PFSK-1 (cell line): ENCODE results near the gene CAPZA2.

Experiments
- FOXP2 ChIP-seq: optimal IDR thresholded peaks from 2 replicates; pipeline ENCODE3; 2011; ENCODE audit warnings: borderline replicate concordance, control low read depth, inconsistent platforms; ENCODE audit not compliant: insufficient read depth; ENCODE audit errors: extremely low read length, extremely low read depth
- POLR2AphosphoS5 ChIP-seq: IDR thresholded peaks from 2 replicates; pipeline ENCODE4 v1.6.1; 2012; ENCODE audit warnings: low read depth, mild to moderate bottlenecking, control low read depth, low read length, moderate library complexity
- SIN3A ChIP-seq: IDR thresholded peaks from 2 replicates; pipeline ENCODE4 v1.6.1; 2012; ENCODE audit warnings: mild to moderate bottlenecking, low read length, moderate library complexity, borderline replicate concordance; ENCODE audit not compliant: insufficient read depth
- TAF1 ChIP-seq: IDR thresholded peaks from 2 replicates; pipeline ENCODE4 v1.6.1; 2012; ENCODE audit warnings: low read length, control low read depth, borderline replicate concordance; ENCODE audit not compliant: insufficient read depth
- TF ChIP-seq, protein P1 (sequence below), 2 experiments: IDR thresholded peaks; 2 replicates each; pipeline versions ENCODE4 v1.6.1 to v1.8.0; 2011 to 2012; ENCODE audit warnings: low read depth in 2 of 2, low read length in 2 of 2, control low read depth in 1 of 2, inconsistent platforms in 1 of 2, mild to moderate bottlenecking in 1 of 2, moderate library complexity in 1 of 2; ENCODE audit not compliant: insufficient read depth in 1 of 2

Gene CAPZA2

GRCh38 chr7:116843378-116843777 lies 19.0 kb upstream of the CAPZA2 start:
- TF ChIP-seq, protein P1, sequence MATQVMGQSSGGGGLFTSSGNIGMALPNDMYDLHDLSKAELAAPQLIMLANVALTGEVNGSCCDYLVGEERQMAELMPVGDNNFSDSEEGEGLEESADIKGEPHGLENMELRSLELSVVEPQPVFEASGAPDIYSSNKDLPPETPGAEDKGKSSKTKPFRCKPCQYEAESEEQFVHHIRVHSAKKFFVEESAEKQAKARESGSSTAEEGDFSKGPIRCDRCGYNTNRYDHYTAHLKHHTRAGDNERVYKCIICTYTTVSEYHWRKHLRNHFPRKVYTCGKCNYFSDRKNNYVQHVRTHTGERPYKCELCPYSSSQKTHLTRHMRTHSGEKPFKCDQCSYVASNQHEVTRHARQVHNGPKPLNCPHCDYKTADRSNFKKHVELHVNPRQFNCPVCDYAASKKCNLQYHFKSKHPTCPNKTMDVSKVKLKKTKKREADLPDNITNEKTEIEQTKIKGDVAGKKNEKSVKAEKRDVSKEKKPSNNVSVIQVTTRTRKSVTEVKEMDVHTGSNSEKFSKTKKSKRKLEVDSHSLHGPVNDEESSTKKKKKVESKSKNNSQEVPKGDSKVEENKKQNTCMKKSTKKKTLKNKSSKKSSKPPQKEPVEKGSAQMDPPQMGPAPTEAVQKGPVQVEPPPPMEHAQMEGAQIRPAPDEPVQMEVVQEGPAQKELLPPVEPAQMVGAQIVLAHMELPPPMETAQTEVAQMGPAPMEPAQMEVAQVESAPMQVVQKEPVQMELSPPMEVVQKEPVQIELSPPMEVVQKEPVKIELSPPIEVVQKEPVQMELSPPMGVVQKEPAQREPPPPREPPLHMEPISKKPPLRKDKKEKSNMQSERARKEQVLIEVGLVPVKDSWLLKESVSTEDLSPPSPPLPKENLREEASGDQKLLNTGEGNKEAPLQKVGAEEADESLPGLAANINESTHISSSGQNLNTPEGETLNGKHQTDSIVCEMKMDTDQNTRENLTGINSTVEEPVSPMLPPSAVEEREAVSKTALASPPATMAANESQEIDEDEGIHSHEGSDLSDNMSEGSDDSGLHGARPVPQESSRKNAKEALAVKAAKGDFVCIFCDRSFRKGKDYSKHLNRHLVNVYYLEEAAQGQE (IDR thresholded peaks at IDR 0.05; ENCODE audit: insufficient read depth in 1 of 2, low read depth in 2 of 2, low read length in 2 of 2) = no peak

- TF ChIP-seq POLR2AphosphoS5 (no peak), FOXP2 (no peak)
- TF ChIP-seq, protein P1 (IDR thresholded peaks at IDR 0.05; ENCODE audit: insufficient read depth in 1 of 2, low read depth in 2 of 2, low read length in 2 of 2) = no peak
These were observed 11.2 kb upstream of the CAPZA2 start for GRCh38 chr7:116851175-116851574.

DNA sequence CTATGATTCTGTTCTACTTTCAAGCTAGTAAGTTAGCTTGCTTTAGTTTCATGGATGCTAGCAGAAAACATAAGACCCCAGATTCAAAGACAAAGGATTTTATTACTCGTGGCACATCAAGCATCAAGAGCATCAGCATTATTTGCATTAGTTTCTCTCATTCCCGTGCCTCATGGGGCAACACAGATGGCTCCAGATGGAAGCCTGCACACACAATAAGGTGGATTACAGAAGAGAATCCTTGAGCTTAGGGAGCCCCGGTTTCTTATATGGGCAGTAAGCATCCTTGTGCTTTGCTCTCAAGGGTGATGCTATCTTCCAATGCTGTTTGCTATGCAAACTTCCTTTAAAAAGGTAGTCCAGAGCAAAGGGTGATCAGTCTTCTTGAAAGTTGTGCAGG lies 10.7 kb upstream of the CAPZA2 start:
- TF ChIP-seq TAF1 = no peak
- no peak for TF ChIP-seq FOXP2
- TF ChIP-seq, protein P1 (IDR thresholded peaks at IDR 0.05; ENCODE audit: insufficient read depth in 1 of 2, low read depth in 2 of 2, low read length in 2 of 2) = no peak
- TF ChIP-seq SIN3A = no peak
- TF ChIP-seq POLR2AphosphoS5 = no peak

GRCh38 chr7:116854132-116854531 lies 8.3 kb upstream of the CAPZA2 start:
- TF ChIP-seq POLR2AphosphoS5 = no peak
- no peak for TF ChIP-seq TAF1
- no peak for TF ChIP-seq FOXP2
- TF ChIP-seq SIN3A = no peak
- TF ChIP-seq, protein P1 (IDR thresholded peaks at IDR 0.05; ENCODE audit: insufficient read depth in 1 of 2, low read depth in 2 of 2, low read length in 2 of 2) = no peak

- TF ChIP-seq, protein P1 (IDR thresholded peaks at IDR 0.05; ENCODE audit: insufficient read depth in 1 of 2, low read depth in 2 of 2, low read length in 2 of 2) = no peak
- TF ChIP-seq SIN3A = no peak
- no peak for TF ChIP-seq POLR2AphosphoS5
- no peak for TF ChIP-seq FOXP2
- no peak for TF ChIP-seq TAF1
These were observed 5.3 kb upstream of the CAPZA2 start for GRCh38 chr7:116857052-116857451.
